CD4-positive, alpha-beta T cell treated with Interleukin-1 beta for 1 hour (primary cell): ENCODE data around the gene MS4A6E.
"Not testable (repeated sequence)": the region's sequence is repeated elsewhere in the genome, so short reads cannot be mapped to it uniquely, and the experiment has no call there.

ENCODE experiments used
- DNase-seq, 2 donors: peaks; one replicate each; pipeline ENCODE4 v3.0.0-alpha.2; 2020 to 2022

MS4A6E gene

DNA sequence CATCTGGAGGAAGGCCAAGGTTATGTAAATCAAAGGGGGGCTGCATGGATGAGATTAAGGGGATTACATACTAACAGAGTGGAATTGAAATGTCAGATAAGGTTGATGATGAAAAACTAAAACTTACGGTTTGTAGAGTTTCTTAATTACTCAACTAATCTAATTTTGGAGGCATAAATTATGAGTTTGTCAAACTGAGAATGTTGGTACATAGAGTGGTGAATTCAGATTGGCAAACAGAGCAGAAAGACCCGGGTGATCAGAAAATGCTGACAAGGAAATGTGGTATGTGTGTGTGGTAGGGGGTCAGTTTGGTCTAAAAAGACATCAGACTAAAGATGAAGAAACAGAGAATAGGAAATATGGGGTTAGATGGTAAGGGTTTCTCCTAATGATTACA lies 11.0 kb downstream of the MS4A6E start:
- no peak for DNase-seq

DNA sequence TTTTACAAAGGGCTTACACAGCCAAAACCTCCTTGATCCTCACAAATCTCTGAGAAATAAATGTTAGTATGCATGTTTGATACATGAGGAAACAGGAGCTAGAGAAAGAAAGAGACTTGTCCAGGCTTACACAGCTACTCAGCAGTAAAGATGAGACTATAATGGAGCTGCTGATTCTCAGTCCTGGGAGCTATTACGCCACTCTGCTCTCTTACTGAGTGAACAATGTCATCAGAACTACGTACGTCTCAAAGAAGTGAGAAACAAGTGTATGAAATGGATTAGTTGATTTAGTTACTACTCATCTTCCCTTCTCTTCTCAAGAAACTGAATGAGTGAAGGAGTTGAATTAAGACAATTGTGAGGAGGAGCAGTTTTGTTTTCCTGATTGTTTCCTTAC lies 12.3 kb downstream of the MS4A6E start:
- no peak for DNase-seq

DNA sequence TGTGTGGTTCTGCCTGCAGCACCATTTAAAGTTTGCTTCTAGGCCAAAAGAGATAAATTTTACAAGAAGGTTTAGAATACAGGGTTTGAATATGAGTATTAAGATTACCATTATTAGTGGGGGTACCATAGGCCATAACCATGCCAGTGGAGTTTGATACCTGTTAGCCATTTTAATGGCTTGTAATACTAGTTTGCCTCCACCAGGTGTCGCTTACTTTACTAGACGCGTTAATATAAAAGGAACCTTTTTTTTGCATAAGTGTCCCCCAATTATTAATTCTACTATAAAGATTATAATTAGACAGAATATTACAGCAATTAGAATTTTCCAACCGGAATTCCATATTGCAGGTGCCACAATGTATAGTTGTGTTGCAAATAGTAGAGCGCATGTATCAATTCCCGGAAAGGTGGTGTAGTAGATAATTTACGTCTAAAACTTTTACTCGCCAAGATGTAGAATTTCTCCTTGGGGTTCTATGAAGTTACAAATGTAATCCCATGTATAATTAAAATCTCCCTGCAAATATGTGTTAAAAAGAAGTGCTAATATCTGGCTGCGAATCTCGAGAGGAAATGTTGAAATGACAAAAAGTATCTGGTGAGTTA lies 16.1 kb downstream of the MS4A6E start:
- DNase-seq, result peak in 1 of 2 donors; percentile 28

DNA sequence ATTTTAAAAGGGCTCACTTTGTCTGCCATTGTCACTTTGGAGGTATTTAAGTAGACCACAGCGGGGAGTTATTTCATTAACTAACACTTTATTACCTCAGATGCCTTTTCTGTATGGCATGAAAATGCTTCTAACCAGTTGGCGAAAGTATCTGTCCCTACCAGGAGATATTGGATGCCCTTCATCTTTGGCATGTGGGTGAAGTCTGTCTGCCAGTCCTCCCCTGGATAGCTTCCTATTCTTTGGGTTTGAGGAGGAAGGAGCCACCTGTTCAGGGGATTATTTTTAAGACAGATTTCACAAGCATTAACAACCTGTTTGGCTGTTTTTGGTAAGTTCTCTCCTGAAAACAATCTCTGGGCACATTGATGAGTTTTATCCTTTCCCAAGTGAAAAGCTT lies 17.1 kb downstream of the MS4A6E start:
- DNase-seq, result no peak

DNA sequence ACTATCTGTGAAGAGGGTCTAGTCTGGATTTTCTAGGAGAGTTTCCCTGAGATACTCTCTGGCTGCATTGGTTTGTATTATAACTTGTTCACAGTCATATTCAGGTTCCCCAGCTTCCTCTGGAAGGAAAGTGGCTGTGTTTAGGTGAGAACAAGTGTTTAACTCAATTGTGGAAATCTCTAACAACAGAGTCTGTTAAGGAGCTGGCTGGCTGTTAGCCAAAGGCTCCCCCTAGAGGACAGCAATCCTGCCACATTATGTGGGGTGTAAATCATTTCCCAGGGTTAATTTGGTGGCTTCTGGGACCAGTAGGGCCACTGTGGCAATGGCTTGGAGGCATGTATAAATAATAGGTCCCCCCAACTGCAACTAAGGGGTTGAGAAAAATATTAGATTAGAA lies 18.4 kb downstream of the MS4A6E start:
- DNase-seq, result peak in 1 of 2 donors; percentile 23

DNA sequence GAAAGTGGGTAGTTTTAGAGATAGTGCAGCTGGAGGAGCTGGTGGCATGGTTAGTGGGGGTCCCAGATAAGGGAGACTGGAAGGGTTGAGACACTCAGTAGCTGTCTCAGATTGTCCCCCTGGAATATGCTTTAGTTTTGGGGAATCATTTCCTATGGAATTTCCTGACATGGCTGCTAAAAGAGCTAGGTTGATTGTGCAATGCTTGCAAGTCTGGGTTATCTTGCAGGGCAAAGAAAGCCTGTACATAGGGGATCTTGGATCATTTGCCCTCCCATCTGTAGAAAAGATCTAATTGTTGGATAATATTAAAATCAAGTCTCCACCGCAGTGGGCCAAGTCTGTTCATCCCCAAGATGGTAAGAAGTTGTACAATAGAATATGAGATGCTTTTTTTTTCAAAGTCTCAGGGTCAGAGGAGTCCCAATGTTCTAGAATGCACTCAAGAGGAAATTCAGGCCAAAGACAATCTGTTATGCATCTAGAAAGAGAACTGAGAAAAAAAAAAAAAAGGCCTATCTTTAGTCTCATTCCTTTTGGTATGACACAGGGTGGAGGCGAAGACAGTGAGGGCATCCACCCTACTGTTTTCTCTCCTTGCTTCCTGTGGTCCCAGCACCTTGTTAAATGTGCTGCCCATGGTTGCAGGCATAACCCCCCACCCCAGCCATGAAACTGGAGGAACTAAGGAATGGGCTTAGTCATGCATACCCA lies 20.2 kb downstream of the MS4A6E start:
- DNase-seq, result no peak

DNA sequence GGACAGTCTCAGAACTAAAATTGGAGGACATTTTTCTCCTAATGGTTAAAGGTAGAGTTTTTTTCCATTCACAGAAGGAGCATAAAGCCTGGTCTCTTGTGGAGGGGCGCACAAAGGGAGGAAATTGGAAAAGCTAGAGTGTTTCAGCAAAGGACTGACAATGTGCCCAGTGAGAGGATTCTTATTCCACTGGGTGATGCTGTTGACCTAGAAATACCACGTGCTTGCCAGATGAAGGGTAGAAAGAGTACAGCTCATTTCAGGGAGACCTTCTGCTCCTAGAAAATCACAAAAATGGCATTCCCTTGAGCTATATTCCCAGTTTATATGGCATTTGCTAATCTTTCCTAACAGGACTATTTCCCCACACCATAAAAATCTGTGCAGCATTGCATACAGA lies 21.1 kb downstream of the MS4A6E start:
- no peak for DNase-seq

DNA sequence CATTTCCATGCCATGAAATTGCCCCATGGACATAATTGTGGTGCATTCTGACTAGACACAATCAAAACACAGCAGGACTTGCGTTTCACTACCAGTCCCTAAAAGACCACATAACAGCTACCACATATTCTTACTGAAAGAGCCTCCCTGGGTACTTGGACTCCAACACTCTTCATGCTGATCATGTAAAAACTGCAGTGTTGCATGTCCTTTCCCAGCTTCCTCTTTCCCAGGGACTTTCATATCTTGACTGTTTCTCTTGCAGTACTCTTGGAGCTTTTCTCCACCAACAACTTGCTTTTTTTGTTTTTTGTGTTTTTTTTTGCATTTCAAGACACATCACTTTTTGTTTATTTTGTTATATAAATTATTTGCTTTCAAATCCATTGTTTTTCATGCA lies 22.9 kb downstream of the MS4A6E start:
- DNase-seq, result no peak

DNA sequence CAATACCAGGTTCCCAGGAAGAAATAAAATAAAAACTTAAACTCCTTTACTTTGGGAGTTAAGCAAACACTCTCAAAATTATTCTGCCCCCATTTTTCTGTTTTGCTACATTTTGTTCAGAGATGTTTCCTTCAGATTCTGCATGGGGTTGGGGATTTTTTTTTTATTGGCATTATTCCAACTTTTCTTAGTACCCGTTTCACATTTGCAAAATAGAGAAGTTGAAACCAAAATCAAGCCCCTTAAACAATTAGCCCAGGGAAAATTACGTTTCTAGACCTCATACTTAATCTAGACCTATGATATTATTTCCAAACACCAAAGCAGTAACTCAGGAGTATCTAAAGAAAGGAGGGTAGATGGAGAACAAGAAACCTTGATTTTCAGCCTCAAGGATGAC lies 30.7 kb downstream of the MS4A6E start:
- no peak for DNase-seq

DNA sequence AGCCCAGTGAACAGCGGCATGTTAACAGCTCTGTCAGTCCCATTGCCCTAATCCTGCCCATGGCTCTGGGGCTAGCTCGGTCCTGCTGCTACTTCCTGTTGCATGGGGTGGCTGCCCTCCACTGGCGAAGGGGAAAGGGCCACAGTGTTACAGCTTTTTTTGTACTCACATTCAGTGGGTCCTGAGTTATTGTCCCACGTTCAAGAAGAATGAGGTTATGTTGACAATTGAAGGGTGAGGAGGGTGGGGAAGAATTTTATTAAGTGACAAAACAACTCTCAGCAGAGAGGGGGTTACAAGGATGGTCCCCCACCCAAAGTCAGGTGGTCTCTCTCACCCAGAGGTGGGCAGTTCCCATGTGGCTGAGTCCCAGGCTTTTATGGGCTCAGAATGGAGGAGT lies 33.6 kb downstream of the MS4A6E start:
- DNase-seq, result no peak

DNA sequence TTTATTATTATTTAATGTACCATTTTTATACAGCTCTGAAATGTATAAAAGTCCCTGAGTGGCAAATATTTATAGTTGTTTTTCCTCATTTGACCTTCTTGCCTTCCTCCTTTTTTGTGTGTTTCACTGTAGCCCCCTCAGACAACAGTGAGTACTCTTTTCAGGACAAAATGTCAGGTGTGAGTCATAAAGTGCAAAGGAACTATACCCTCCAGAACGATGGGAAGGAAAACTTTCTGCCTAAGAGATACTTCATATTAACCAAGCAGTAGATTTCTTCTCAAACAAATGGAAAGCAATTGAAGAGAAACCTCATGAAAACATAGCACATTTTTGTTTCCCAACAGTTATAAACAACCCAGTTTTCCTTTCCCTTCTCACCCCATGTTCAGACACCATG lies 35.2 kb downstream of the MS4A6E start:
- DNase-seq, result no peak

DNA sequence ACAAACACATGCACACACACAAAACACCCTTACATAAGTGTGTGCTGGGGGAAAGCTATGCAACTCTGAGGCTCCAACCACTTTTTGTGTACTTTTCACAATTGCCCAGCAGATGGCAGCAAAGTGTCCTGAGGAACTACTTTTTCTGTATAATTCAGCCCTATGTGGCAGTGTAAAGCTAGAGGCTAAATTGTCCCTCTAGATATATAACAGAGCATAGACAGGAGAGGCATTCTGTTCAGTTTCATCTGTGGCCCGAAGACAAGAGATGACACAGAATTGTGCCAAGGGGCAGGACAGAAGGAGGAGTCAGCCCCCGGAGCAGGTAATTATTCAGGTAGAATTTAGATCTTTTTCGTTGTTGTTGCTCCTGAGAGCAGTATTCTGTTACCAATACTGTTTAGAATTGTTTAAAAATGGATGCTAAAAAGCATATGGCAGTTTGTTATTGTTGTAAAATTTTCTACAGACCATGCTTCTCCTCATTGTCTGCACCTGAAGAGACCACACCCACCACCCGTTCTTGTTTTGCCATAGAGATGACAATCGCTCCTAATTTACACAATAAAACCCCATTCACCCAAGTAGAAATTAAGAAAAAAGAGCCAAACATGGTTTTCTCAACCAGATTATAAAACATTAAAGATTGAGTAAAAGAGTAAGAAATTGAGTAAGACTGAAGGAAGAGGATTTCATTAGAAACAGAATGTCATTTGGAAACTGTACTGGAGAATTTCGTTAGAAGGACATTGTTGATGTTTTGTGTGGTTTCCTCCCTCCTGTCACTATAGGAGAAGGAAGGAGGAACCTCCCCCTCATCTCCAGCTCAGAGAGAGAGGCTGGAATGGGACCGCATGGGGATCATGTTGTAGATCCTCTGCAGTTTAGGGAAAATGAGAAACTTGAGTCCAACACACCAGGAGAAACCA lies 36.8 kb downstream of the MS4A6E start:
- peak; percentile 60 to 72 for DNase-seq

DNA sequence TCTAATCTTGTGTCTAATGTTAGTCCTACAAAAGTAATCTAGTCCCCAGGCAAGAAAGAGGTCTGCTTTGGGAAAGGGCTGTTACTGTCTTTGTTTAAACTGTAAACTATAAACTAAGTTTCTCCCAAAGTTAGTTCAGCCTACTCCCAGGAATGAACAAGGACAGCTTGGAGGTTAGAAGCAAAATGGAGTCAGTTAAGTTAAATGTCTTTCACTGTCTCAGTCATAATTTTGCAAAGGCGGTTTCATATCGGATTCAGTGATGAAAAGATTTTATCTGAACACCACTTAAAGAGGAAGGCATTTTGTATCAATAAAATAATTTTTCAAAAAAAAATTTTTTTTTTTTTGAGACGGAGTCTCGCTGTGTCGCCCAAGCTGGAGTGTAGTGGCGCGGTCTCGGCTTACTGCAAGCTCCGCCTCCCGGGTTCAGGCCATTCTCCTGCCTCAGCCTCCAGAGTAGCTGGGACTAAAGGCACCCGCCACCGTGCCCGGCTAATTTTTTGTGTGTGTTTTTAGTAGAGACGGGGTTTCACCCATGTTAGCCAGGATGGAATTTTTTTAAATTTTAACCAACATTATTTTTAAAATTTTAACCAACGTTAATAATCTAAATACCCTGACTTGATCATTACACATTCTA lies 39.3 kb downstream of the MS4A6E start:
- not testable (repeated sequence) for DNase-seq

DNA sequence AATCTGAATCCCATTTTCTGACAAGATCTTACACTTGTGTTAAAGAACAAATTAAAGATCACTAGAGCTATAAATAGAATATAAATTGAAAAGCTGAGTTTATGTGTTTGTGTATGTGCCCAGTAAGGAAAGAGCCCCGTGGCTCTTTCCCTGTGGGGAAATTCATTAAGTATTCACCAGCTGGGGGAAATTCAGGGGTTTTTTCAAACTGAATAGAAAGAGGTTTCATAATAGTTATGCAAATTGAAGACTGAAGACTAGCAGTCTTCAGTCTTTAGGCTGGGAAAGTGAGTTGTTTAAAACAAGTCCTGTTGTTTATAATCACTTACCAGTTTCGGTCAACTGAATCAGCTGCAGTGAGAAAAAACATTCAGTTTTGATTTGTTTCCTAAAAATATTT lies 40.0 kb downstream of the MS4A6E start:
- DNase-seq, result peak in 1 of 2 donors; percentile 36

DNA sequence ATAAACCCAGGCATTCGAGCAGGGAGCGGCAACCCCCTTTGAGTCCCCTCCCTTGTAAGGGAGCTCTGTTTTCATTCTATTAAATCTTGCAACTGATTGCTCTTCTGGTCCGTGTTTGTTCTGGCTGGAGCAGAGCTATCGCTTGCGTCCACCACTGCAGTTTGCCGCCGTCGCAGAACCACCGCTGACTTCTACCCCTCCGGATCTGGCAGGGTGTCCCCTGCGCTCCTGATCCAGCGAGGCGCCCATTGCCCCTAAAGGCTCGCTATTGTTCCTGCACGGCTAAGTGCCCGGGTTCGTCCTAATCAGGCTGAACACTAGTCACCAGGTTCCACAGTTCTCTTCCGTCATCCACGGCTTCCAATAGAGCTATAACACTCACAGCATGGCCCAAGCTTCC lies 40.8 kb downstream of the MS4A6E start:
- DNase-seq, result no peak

DNA sequence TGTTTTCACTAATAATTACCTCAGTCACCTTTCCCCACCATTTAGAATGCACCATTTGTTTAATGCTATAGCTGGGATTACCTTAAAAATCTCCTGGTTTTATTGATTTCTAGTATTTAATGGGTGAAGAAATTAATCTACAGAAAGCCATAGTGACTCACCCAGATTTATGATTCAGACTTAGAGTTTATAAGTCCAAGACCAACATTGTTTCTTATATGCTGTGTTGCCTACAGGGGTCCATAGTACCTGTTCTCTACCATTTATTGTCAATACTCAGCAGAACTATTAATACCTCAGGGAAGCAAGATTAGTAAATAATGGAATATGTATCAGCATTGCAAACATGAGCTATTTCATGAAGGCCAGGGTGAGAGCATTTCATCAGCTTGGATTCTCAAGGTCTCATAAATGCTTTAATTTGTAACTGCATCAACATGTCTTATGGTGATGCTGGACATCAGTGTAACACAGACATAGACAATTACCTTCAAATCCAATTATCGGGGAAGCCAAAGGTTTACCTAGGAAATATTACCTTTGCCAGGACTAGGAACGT lies 43.3 kb downstream of the MS4A6E start:
- no peak for DNase-seq

DNA sequence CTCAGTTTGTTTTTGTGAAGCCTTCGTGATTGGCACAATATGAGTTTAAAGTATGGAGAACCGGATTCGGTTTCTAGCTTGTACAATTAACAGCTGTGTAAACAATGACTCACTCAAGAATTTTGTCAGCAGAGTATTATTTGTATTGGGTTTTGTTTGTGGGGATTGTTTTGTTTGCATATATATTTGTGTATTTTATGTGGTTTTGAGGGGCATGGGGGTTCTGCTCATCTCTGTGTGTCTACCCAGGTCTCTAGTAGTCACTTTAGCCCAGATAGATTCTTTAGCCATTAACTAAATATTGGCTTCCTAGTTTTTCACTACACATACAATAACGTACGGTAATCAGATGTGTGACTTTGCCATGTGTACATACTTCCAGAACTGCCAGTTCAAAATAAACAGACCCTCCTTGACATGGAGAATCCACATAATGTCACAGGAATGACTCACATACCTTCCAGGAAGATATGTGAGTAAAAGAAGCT lies 43.8 kb downstream of the MS4A6E start:
- DNase-seq, result no peak

DNA sequence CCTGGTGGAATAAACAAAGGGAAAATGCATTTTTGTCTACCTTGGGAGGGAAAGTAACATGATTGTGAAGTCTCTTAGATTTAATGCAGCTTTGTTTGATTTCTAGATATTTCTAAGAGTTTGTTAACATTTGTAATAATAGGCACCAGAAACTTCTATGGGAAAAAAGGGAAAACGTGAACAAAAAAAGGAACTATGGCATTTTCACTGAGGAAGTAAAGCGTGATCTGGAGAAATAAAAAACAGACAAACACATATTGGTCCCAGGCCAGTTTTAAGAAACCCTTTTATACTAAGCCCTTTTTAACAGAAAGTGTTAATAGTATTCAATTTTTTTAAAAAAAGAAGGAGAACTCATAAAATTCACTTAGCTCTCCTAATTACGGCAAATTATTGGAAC lies 44.3 kb downstream of the MS4A6E start:
- DNase-seq, result no peak

DNA sequence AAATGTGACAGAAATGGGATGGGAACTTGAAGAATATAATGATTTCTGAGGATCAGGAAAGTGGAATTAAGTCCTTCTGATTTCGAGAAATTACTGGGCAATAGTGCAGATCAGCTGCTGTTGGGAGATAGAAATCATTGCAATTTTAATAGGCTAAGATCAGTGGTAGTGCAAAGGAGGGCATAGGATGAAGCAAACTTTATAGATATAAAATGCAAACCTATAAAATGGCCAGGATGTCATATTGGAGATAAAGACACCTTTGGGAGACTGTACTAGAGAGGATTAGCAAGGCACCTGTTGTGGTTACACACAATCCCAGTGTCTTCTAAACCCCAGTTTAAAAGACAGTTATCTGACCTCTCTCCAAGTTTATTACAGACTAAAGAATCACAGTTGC lies 44.8 kb downstream of the MS4A6E start:
- no peak for DNase-seq

DNA sequence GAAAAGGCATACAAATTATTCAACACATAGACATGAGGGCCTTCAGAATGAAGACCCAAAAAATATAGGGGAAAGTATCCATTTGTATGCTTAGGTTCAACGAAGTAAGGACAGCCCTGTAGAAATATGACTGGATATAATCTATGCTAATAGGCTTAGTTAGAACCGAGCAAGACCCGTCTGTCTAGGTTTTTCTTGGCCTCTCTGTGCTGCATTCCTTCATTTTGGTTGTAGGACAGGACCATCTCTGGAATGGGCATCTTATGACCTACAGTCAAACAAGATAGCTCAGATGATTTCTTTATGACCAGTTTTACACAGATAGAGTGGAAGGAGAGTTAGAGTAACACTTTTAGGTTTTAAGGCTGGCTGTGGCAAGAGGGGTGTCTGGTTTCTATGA lies 45.7 kb downstream of the MS4A6E start:
- no peak for DNase-seq

DNA sequence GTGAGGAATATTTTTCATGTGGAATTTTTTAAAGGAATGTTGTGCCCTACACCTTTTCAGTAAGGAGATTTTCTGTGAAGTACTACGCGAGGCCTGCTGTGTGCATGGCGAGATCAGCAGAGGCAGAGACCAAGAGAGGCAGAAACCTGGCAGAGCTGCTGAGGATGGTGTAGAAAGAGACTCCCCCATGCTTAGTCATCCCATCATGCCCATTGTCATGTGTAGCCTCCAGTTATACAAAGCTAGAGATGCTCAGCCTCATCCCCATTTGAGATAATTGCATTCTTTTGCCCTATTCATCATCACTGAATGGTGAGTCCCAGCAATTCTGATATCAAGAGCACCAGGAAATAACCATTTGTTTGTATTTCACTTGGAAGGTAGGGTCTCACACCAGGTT lies 48.3 kb downstream of the MS4A6E start:
- no peak for DNase-seq

DNA sequence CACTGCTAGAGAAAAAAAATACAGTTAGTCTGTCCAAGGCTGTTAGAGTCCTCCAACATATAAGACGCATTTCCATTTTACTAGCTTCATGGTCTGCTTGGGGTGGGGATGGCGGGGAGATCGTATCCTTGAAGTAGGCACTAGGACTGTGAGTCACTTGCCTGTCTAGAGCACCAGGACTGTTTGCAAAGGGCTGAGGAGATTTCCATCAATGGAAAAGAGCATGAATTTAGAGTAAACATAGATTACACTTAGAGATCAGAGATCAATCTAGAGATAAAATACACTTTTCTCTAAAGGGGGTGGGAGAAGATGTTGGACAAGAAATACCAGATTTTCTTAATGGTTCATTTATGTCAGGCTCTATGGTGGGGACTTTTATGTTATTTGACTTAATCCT lies 49.5 kb downstream of the MS4A6E start:
- DNase-seq, result no peak
